Bone marrow (tissue), 2 donors: ENCODE data around the gene DLX4.

Experiments
- DNase-seq, 2 donors: peaks; one replicate each; lab custom pipeline; 2025; lab: John Stamatoyannopoulos, UW

DLX4 gene

DNA sequence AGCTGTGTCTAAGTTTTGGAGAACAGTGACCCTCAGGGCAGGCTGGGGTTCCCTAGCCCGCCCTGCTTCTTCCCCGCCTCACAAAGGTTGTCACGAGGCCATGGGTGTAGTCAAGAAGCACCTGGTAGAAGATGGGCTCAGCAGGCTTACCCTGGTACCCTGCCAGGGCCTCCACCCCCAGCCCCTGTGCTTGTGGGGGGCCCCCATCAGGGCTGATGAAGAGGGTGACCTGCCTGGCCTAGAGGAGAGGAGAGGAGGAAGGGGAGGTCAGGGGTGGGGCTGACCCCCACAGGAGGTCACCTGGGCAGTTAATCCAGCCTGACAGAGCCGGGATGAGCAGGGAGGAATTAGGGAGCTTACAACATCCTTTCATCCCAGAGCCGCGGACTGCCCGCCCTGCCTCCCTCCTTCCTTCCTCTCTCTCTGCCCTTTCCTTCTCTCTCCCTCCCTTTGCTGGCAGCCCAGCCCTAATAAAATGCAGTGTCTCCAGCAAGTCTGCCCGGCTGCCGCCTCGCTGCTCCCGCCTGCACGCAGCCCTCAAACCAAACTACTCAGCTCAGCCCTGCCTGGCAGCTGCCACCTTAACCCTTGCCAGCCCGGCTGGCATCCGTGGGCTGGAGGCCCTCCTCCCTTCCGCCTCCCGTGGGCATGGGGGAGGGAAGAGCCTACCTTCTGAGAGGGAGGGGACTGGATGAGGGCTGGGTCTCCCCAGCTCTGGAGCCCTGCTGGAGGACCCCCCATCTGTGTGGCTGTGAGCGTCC, 18.9 kb downstream of the DLX4 start:
- no peak for DNase-seq

DNA sequence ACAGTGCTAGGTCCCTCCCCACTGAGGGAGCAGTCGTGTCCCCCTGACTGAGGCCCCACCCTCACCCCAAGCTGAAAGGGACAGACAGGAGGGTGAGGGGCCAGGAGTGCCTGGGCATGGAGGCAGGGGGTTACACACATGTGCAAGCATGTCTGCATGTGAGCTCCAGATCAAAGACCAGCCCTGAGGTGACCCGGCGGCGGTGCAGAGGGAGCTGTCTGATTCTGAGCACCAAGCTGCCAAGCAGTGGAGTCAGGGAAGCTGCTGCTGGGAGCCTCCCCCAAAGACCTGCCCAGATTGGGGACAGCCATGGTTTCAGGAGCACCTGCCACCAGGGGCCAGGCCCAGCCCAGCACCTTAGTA, 20.5 kb downstream of the DLX4 start:
- no peak for DNase-seq

DNA sequence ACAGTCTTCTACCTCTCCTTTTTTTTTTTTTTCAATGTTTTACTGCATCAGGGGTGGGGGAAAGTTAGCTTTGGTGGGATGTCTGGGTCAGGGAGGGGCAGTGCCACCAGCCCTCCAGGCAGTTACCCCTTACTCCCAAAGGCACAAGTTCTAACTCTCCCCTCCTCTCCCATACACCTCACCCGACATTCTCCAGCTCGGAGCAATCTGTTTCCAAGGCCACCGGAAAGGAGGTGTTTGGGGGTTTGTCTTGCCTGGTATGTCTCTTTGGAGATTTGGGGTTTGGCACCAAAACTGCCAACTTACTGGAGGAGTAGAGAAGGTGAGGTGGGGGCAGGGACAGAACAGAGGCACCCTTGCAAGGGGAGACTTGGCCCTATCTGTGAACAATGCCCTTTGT, 21.3 kb downstream of the DLX4 start:
- DNase-seq, result no peak

DNA sequence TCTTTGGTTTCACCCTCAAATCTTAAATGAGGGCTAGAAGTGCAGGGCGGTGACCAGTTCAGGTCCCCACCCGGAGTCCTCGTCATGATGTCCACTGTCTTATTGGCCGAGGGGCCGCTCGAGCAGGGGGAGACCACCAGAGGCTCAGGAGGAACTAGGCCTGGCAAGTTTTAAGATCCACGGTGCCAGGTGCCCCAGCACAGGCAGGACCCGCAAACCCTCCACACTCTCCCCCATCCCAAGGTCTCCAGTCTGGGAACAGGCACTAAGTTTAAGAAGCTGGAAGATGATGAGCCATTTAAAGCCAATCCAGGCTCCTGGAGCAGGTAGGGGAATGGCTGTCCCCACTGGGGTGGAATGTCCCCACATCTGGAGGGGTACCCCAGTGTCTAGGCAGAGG, 21.9 kb downstream of the DLX4 start:
- DNase-seq, result no peak

DNA sequence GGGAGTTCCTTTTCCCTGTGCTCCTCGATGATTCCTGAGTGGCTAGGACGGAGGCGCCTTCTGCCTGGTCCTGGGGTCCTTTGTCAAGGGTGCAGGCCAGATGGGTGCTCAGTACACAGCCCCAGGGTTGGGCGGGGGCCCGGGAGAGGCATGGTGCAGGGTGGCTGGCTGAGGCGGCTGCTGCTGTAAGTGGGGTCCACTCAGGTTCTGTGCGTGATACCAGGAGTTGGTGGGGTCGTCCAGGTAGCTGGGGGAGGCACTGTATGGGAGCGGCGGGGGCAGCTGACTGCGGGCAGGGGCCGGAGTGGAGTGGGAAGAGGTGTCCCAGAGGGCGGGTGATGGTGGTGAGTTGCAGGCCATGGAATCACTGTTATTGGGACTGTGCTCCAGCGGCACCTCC, 22.4 kb downstream of the DLX4 start:
- no peak for DNase-seq

DNA sequence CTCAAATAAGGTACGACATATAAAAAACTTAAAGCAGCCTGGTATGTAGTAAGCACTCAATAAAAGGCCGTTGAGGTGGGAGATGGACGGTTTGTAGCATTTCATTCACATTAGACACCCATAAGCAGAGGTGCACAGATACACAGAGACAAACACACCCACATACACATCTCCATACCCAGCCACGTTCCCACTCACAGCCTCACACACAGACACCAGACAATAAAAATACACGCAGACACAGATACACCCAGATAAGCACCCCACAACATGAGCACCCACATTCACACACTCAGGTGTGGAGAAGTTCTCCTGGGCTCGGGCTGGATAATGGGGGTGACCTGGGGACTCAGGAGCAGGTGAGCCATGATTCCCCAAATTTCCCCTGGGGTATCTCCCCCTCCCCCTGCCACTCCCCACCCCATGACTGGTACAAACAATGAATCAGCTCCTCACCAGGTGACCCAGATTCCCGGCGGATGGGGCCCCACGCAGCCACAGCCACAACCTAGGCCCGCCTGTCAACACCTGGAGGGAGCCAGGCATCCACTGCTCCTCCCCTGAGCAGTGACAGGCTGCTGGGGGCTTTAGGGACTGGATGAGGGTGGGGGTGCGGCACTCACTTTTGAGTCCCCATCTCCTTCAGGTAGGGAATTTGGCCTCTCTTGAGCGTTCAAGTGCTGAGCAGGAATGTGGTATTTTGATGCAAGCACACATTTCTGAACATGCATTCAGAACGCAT, 23.4 kb downstream of the DLX4 start:
- no peak for DNase-seq

DNA sequence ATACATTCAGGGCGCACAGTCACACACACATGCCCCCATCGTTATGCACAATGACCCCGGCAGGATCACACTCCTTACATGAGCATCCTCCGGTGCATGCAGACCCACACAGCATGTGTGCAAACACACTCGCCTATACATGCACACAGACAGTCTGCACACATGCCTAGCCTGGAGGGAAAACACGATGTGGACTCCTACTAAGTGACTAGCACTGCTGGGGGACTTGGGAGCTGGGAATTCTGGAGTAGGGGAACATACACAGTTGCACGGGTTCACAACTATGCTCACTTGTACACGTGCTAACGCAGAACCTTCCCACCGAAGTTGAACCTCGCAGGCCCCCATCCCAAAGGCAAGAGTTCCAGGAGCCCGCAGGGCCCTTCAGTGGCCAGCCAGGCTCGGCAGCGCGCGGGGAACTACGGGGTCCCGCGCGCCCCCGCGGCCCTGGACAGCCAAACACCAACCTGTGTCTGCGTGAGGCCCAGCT, 24.0 kb downstream of the DLX4 start:
- DNase-seq, result no peak

DNA sequence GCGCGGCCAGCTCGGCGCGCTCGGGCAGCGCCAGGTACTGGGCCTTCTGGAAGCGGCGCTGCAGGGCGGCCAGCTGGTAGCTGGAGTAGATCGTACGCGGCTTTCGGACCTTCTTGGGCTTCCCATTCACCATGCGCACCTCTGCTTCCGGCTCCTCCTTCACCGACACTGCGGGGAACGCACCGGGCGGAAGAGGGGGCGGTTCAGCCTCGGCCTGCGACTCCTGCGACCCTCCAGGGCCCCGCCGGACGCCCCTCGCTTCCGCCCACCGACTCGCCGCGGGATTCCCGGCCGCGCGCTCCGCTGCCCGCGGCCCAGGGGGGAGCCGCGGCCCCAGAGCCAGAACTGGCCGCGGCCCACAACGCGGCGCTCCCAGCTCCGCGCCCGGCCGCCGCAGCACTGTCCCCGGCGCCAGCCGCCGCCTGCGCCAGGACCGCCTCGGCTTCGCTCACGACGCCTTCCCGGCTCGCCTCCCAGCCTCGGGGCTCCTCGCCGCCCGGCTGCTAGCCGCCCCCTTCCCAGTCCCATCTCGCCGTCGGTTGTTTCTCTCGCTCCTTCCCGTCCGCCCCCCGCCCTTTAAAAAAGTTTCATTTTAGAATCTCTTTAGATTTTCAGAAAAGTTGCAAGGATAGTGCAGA, 24.6 kb downstream of the DLX4 start:
- no peak for DNase-seq

DNA sequence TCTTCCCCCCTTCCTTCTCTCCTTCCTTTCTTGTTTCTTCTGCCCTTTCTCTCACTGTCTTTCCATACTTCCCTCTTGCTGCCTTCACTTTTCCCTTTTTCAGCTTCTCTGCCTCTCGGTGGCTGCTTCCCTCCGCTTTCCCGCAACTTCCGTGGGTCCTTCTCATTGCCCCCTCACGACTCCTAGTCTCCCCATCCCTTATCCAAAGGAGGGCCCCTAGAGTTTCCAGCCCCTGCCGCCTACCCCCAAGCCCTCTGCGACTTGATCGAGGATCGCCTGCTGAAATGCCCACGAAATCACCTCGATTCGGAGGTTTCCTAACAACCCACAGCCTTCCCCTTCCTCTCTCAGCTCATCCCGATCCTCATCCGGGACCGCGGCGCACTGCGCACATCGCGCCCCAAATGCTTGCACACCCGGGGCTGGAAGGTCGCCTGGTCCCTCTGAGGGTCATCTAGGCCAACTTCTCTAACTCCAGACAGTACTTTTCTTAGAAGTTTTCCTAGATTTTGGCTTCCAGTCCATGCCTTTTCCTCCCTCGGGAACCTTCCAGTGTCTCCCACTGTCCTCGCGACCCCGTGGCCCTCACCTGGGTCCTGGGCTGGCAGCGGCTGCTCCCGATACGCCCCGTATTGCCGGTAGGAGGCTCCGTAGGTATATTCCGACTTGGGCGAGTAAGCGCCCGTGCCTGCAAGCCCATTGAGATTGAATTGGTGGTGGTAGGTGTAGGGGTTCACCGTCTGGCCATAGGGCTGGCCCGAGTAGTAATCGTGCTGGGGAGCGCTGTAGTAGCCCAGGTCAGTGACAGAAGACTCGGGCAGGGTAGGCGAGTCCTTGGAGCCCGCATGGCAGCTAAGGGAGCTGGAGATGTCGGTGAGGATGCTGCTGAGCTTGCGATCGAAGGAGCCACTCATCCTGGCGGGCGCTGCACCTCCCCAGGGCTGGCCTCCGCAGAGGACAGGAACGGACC, 25.4 kb downstream of the DLX4 start:
- DNase-seq, result no peak

DNA sequence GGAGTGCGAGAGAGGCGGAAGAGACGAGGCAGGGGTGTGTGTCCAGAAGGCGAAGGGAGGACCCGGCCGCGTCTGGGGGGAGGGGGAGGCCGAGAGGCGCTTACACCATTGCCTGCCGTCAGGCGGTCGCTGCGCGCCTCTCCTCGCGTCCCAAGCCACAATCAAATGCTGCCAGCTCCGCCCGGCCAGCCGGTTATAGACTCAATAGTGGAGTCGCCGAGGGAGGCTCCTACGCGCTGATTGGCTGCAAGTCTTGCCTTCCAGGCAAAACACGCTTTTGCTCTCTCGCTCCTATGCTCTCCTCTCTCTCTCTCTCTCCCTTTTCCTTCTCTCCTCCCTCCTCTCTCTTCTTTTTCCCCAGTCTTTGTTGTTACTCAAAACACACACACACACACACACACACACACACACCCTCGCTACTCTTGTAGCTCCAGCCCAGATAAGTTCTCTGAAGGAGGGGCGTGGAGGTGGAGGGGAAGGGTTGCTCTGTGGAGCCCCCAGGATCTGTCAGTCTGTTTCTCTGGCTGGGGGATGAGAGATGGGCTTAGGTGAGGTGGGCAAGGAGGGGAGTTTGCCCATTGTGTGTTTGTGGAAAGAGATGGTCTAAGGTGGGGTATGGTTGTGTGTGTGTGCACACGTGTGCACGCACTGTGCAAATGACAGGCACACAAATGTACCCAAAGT, 26.2 kb downstream of the DLX4 start, which contains the start of gene DLX3:
Gene DLX3 (minus strand): TSS at position 170 of the 684 bp plus-strand sequence. CDS start 226 bp downstream, outside the sequence.
- DNase-seq, result no peak

DNA sequence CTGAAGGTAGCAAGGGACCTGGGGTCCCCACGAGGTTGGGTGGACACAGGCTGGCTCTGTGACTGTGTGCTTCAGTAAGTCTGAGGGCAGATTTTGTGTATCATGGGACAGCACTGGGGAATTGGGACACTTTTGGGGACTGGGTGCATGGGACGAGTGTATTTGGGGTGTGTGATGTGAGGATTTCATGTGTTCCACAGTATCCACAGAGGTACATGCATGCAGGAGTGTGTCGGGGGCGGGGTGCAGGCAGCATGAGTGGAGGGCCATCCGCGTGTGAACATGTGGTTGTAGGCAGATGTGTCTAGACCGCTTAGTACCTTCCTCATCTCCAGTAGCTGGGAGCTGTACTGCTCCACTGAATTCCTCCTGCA, 27.1 kb downstream of the DLX4 start:
- no peak for DNase-seq

DNA sequence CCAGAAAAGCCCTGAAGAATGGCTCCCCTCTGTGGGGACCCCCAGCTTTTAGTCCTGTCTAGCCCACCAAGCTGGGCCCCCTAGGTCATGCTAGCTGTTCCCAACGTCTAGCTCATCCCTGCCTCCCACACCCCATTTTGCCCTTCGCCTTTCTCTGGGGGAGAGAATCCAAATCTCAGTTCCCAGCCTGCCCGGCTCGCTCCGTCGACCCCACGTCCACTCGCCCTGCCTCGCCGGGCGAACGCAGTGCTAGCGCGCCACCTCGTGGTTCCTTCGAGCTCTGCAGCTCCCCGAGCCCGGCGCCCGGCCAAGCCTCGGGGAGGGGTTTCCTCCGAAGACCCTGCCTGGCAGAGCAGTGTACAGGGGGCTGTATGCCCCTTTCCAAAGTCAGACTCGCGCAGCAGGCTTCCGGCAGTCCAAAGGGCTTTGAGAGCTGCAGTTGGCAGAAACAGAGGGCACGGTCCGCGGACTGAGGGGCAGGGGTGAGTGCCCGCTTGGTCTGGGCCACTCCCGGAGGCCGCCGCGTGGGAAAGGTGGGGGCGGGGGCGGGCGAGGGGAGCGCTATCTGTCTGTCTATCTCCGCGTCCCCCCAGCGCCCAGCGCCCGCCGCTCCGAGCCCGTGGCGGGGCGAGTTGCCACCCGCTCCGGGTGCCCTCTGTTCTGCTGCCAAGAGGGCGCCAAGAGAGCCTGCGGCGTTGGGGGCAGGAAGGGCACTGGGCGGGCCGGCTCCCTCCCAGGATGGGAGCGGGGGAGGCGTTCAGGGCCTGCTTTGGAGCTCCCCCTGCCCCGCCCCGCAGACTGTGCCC, 27.7 kb downstream of the DLX4 start:
- DNase-seq, result peak; percentile 10 to 45

DNA sequence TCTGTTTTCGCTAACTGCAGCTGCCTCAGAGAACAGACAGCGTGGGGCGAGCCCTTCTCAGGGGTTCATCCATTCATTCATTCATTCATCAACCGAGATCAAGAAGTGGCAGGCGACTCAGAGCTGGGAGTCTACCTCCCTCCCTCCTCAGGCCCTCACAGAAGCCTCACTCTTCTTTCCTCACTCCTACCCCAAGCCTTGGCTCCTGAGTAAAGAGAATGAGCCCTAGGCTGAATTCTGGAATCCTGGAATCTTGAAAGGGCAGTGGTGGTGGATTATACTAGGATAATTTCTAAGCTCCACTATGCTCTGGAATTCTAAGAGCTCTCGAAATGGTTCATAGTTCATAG, 28.3 kb downstream of the DLX4 start:
- no peak for DNase-seq

DNA sequence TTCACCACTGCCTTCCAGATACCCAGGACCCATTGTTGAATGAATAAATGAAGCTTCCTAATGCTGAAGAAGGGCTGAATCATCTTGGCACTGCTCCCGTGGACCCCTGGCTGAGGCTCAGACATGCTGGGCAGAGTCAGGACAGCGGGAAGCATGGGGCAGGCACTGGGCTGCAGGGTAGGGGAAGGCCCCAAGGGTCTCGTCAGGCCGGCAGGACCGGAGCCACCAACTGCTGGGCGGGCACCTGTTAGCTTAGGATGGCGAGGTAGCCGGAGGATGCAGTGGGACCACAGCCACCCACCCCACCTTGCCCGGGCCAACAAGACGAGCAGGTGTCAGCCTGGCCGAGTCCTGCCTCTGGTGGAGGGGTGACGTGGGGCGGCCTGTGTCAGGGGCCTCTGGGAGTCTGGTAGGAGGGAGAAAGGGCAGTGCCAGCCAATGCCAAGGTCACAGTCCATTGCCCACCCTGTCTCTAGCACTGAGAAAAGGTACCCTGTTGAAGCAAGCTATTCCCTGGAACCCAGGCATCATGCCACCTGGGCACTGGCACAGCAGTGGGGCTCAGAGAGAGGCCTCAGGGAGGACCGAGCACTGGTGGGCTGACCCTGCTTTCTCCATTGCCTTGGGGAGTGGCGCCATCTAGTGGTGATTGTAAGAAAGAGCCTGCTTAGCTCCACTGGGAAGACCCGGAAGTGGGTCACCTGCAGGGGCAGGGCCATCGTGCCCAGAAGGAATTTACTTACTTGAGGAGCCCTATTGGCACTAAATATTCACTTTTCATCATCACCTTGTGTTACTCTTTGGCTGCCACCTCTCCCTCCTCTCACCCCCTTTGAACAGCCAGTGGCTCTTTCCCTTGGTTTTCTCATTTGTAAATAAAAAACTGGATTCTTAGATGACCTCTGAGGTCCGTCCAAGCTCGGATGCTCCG, 29.0 kb downstream of the DLX4 start:
- DNase-seq, result peak; percentile 59 to 78

DNA sequence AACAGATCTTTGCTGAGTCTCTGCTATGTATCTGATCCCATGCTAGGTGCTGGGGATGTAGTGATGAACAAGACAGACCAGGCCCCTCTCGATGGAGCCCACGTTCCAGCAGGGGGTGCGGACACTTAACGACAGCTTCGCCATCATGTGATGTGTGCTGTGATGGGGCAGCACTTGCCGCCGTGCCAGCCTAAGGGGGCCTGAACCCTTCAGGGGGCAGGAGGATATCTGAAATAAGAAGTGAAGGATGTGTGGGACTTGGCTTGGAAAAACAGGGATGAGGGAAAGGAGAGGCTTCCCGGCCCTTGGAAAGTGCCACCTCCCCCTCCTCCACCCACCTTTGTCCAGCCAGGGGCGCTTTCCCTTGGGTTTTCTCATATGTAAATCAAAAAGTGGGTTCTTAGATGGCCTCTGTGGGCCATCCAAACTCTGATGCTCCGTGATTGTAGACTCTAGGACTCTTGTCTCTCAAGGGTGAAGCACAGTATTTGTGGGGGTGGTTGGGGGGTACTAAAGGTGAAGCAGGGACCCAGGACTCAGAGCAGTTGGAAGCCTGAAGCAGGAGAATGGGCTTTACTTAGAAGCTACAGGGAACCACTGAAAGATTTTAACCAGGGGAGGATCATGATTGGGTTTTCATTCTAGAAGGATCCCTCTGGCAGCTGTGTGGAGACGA, 30.0 kb downstream of the DLX4 start:
- DNase-seq, result no peak

DNA sequence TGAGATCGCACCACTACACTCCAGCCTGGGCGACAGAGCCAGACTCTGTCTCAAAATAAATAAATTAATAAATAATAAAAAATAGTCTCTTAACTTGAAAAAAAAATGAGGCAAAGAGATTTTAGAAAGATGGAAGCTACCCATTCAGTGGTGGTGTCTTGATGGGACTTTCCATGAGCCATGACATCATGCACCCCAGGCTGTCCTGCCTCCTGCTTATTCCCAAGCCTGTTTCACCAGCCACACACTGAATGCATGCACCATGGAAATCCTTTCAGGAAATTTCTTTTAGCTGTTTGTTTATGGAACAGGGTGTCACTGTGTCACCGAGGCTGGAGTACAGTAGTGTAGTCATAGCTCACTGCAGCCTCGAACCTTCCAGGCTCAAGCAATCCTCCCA, 34.9 kb downstream of the DLX4 start:
- no peak for DNase-seq

DNA sequence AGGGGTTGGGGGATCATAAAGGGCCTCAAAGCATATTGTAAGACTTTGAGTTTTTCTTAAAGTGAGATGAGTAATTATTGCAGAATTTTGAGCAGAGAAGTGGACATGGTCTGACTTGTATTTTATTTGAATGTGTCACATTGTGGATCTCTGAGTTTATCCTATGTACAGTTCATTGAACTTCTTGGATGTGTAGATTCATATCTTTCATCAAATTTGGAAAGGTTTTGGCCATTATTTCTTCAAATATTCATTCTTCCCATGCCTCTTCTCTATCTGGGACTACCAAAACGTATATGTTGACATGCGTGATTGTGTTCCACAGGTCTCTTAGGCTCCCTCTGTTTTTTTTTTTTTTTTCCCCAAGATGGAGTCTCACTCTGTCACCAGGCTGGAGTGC, 40.3 kb downstream of the DLX4 start:
- no peak for DNase-seq

DNA sequence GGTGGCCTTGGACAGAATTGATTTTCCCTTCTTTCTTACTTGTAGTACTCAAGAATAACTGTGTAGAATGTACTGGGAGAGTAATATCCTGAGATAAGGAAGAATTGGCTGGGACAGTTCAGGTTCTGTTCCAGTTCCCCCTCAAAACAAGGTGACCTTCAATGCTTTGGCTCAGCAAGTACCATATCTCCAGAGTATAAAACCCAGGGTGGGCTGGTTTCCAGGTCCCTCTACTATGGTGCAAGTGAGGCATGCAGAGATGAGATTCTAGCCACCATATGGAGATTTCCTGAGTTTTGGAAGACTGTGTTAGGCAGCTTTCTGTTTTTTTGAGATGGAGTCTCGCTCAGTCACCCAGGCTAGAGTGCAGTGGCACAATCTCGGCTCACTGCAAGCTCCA, 44.1 kb downstream of the DLX4 start:
- DNase-seq, result no peak
